CD4-positive, alpha-beta T cell treated with Interleukin-4 for 1 hour (primary cell): ENCODE data around the gene CGREF1.
"Not testable (repeated sequence)": the region's sequence is repeated elsewhere in the genome, so short reads cannot be mapped to it uniquely, and the experiment has no call there.

Source experiments
- DNase-seq, 2 donors: peaks; one replicate each; pipeline ENCODE4 v3.0.0-alpha.2; 2020 to 2022

CGREF1 gene

GRCh38 chr2:27086724-27087593 lies 32.0 kb downstream of the CGREF1 start, which contains the start of gene KHK:
Gene KHK, plus strand, starts transcription at chr2:27086772. Its CDS starts 488 bp downstream, at chr2:27087260.
- DNase-seq, result no peak

GRCh38 chr2:27086090-27086723 lies 32.7 kb downstream of the CGREF1 start:
- DNase-seq, result peak; percentile 97 to 98

GRCh38 chr2:27085673-27086089 lies 33.2 kb downstream of the CGREF1 start:
- DNase-seq, result peak; percentile 22 to 30

DNA sequence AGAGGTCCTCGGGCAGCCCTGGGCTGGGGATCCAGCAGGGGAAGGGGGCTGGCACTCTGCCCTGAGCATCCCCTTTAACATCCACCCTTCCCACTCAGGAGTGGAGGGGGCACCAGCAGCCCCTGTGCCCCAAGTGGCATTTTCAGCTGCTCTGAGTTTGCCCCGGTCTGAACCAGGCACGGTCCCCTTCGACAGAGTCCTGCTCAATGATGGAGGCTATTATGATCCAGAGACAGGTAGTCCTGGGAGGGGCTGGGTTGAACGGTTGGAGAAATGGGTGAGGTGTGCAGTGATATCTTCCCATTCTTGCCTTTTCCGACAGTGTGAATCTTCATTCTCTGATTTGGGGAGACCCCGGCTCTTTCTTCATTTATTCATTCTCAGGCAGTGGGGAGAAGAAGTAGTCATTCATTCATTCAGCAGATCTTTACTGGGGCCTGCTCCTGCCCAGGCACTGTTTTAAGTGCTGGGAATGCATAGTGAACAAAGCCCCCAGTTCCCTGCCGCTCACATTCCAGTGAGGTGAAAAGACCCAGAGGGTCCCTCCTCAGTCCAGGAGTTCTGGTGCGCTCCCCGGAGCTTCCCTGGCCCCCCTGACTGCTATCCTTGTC lies 33.8 kb downstream of the CGREF1 start:
- no peak for DNase-seq

- no peak for DNase-seq
Observed at GRCh38 chr2:27084297-27085061, 34.4 kb downstream of the CGREF1 start.

DNA sequence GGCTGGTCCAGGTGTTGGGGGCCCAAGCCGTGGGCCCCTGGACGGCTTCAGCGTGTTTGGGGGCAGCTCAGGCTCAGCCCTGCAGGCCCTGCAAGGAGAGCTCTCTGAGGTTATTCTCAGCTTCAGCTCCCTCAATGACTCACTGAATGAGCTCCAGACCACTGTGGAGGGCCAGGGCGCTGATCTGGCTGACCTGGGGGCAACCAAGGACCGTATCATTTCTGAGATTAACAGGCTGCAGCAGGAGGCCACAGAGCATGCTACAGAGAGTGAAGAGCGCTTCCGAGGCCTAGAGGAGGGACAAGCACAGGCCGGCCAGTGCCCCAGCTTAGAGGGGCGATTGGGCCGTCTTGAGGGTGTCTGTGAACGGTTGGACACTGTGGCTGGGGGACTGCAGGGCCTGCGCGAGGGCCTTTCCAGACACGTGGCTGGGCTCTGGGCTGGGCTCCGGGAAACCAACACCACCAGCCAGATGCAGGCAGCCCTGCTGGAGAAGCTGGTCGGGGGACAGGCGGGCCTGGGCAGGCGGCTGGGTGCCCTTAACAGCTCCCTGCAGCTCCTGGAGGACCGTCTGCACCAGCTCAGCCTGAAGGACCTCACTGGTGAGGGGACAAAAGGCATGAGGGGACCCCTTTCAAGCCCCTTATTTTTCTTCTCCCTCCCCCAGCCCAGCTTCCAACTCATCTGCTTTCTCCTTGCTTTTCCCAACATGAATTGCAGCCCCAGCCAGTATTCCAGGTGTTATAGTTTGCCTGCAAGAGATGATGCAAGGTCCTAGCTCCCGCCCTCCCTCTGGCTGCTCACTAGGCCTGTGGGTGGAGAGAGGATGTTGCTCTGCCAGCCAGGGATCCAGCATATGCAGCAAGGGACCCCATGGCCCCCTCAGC lies 35.3 kb downstream of the CGREF1 start:
- no peak for DNase-seq

DNA sequence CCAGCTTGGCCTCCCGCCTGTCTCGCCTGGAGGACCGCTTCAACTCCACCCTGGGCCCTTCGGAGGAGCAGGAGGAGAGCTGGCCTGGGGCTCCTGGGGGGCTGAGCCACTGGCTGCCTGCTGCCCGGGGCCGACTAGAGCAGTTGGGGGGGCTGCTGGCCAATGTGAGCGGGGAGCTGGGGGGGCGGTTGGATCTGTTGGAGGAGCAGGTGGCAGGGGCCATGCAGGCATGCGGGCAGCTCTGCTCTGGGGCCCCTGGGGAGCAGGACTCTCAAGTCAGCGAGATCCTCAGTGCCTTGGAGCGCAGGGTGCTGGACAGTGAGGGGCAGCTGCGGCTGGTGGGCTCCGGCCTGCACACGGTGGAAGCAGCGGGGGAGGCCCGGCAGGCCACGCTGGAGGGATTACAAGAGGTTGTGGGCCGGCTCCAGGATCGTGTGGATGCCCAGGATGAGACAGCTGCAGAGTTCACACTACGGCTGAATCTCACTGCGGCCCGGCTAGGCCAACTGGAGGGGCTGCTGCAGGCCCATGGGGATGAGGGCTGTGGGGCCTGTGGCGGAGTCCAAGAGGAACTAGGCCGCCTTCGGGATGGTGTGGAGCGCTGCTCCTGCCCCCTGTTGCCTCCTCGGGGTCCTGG lies 36.0 kb downstream of the CGREF1 start:
- DNase-seq, result no peak

- no peak for DNase-seq
Observed at GRCh38 chr2:27081984-27082772, 36.8 kb downstream of the CGREF1 start.

GRCh38 chr2:27080603-27080936 lies 38.4 kb downstream of the CGREF1 start:
- DNase-seq, result no peak

GRCh38 chr2:27080140-27080469 lies 38.8 kb downstream of the CGREF1 start:
- DNase-seq, result no peak

DNA sequence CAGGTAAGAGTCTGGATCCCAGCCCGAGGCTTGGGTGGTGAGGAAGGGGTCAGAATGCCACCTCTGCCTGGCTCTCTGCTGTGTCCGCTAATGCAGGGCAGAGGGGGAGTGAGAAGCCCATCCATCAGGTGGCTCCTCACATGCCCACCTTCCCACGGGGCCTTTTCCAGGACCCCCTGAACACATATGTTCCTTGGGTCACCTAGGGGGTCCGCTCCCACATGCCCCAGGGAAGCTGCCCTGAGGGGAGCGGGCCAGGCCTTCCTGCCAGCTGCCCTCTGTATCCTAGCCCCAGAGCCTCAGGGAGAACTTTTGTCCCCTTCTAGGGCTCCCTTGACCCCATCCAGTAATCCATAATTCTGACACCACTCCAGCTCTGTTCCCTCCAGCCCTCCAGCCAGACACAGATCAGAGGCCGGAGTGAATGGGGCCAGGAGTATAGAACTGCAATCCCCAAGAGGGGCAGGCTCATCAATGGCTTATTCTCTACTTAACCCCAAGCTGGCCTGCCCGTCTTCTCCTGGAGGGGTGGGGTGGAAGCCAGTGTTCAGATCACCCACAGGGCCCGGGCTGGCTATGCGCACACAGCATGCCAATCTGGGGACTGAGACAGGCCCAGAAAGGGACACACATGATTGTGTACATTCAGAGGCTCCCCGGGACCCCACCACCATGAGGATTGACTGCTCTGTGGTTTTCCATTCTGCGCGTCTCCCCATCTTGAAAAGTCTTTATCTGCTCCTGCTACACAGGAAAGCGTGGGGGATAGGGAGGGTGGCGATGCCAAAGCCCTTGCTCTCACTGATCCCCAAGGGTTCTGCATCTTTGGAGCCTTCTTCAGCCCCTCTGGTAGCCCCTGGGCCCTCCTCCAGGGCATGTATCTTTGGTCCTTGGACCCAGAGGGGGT lies 39.4 kb downstream of the CGREF1 start:
- no peak for DNase-seq

- DNase-seq, result no peak
Observed at GRCh38 chr2:27078267-27079194, 40.4 kb downstream of the CGREF1 start, which contains the start of gene EMILIN1. Gene EMILIN1, plus strand, starts transcription at chr2:27078615. Its CDS starts 451 bp downstream, at chr2:27079066.

DNA sequence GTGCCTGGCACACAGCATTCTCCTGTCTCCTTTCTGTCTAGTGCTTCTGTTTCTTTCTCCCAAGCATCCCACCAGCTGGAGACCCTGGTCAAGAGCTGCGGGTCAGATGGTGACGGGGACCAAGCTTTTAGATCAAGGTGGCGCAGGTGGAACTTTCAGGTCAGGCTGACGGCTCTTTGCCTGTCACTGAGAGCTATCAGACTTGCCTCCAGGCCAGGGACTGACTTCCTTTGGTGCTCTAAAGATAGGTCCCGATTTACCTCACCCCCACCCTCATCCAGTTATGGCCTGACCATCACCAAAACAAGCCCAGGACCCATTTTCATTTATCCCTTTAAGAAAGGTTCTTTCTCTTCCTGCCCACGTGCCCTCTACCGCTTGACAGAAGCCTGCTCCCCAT lies 41.7 kb downstream of the CGREF1 start:
- no peak for DNase-seq

- no peak for DNase-seq
Observed at GRCh38 chr2:27076323-27076722, 42.6 kb downstream of the CGREF1 start.

DNA sequence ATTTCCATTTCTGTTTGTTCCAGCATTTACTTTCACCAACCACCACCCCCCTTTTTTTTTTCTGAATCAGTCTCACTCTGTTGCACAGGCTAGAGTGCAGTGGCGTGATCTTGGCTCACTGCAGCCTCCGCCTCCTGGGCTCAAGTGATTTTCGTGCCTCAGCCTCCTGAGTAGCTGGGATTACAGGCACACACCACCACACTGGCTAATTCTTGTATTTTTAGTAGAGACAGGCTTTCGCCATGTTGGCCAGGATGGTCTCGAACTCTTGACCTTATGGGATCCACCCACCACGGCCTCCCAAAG lies 43.4 kb downstream of the CGREF1 start:
- not testable (repeated sequence) for DNase-seq

- DNase-seq, result peak; percentile 55 to 56
Observed at GRCh38 chr2:27074738-27075565, 44.0 kb downstream of the CGREF1 start.

- DNase-seq, result no peak
Observed at GRCh38 chr2:27073782-27074181, 45.1 kb downstream of the CGREF1 start.

DNA sequence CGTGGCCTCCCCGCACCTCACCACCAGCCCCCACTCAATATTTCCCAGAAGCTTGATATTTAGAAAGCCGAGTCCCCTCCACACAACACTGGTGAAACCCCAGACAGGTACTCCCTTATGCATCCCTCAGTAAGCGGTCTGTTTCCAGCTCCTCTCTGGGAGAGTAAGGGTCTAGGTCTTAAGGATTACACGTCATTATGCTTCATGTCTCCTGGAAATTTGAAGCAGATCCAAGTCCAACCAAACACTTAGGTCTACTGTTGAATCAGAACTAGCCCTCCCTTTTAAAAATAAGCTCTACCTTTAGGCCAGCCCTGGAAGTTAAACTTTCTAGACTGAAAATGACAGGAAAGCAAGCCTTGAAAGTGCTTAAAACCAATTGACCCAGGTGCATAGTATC lies 46.0 kb downstream of the CGREF1 start:
- DNase-seq, result no peak
